Measurements from ENCODE around the gene TENT5C. TPM values are rescaled to one million over a fixed set of nuclear protein-coding genes. Genes with fewer than 3 reads are reported as not detected.
A peak's percentile ranks its signal among the peaks of the same experiment; 100 is the strongest.

The TENT5C gene
- total and polyA plus RNA-seq, 9 of the 15 experiments (the other 6 are each of a cell fraction or from before 2014, with no cell fraction given) = 1.8 to 7.7 (median 4.0) TPM

- TF ChIP-seq USF1 (CRISPR knock-in tag; IDR thresholded peaks at IDR 0.05) (no peak), NCOA1 (IDR thresholded peaks at IDR 0.05; ENCODE audit: low read depth) (no peak), NUFIP1 (IDR thresholded peaks at IDR 0.05; ENCODE audit: partially characterized antibody) (no peak), ZNF766 (CRISPR knock-in tag; conservative IDR thresholded peaks at IDR 0.05) (no peak), TOE1 (IDR thresholded peaks at IDR 0.05; ENCODE audit: borderline replicate concordance) (no peak), TOE1 (CRISPR knock-in tag; IDR thresholded peaks at IDR 0.05; ENCODE audit: borderline replicate concordance, low read depth) (no peak), KDM1A (IDR thresholded peaks at IDR 0.05) (0 out of 4 replicates have a peak, but pooled peaks of 1 of the 2 experiments have one; percentile 5), TAF15 (IDR thresholded peaks at IDR 0.05; ENCODE audit: low read depth, low read length) (no peak), ZNF707 (CRISPR knock-in tag; conservative IDR thresholded peaks at IDR 0.05) (no peak), SAP30 (IDR thresholded peaks at IDR 0.05; ENCODE audit: borderline replicate concordance, insufficient read depth, low read depth, low read length, poor library complexity, severe bottlenecking) (no peak), CTBP1 (IDR thresholded peaks at IDR 0.05; ENCODE audit: borderline replicate concordance) (no peak), ARID3A (IDR thresholded peaks at IDR 0.05; ENCODE audit: borderline replicate concordance, low read depth, low read length) (no peak), ZNF586 (CRISPR knock-in tag; conservative IDR thresholded peaks at IDR 0.05) (no peak), RBM14 (IDR thresholded peaks at IDR 0.05; ENCODE audit: borderline replicate concordance, insufficient read depth, low read depth, low read length) (no peak), KHSRP (IDR thresholded peaks at IDR 0.05) (no peak), ZNF324 (CRISPR knock-in tag; IDR thresholded peaks at IDR 0.05) (no peak), DDX20 (tag; IDR thresholded peaks at IDR 0.05; ENCODE audit: low read depth) (no peak), ARHGAP35 (IDR thresholded peaks at IDR 0.05; ENCODE audit: partially characterized antibody) (no peak), TCFL5 (CRISPR knock-in tag; conservative IDR thresholded peaks at IDR 0.05) (no peak)
- TF ChIP-seq, protein P1, sequence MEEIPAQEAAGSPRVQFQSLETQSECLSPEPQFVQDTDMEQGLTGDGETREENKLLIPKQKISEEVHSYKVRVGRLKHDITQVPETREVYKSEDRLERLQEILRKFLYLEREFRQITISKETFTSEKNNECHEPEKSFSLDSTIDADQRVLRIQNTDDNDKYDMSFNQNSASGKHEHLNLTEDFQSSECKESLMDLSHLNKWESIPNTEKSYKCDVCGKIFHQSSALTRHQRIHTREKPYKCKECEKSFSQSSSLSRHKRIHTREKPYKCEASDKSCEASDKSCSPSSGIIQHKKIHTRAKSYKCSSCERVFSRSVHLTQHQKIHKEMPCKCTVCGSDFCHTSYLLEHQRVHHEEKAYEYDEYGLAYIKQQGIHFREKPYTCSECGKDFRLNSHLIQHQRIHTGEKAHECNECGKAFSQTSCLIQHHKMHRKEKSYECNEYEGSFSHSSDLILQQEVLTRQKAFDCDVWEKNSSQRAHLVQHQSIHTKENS (CRISPR knock-in tag; IDR thresholded peaks at IDR 0.05) = no peak
- TF ChIP-seq, protein P2, sequence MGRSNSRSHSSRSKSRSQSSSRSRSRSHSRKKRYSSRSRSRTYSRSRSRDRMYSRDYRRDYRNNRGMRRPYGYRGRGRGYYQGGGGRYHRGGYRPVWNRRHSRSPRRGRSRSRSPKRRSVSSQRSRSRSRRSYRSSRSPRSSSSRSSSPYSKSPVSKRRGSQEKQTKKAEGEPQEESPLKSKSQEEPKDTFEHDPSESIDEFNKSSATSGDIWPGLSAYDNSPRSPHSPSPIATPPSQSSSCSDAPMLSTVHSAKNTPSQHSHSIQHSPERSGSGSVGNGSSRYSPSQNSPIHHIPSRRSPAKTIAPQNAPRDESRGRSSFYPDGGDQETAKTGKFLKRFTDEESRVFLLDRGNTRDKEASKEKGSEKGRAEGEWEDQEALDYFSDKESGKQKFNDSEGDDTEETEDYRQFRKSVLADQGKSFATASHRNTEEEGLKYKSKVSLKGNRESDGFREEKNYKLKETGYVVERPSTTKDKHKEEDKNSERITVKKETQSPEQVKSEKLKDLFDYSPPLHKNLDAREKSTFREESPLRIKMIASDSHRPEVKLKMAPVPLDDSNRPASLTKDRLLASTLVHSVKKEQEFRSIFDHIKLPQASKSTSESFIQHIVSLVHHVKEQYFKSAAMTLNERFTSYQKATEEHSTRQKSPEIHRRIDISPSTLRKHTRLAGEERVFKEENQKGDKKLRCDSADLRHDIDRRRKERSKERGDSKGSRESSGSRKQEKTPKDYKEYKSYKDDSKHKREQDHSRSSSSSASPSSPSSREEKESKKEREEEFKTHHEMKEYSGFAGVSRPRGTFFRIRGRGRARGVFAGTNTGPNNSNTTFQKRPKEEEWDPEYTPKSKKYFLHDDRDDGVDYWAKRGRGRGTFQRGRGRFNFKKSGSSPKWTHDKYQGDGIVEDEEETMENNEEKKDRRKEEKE (IDR thresholded peaks at IDR 0.05; ENCODE audit: borderline replicate concordance in 1 of 2, control insufficient read depth in 1 of 2, low read depth in 2 of 2, low read length in 1 of 2) = no peak
Measured at GRCh38 chr1:117613969-117614729, 8.3 kb downstream of the TENT5C start (continued).

Measured in K562 (cell line).